Smooth muscle cell (in vitro differentiated cells): ENCODE results near the gene YJU2. TPM values are rescaled to one million over a fixed set of nuclear protein-coding genes. Genes with fewer than 3 reads are reported as not detected.
"Not testable (repeated sequence)": the region's sequence is repeated elsewhere in the genome, so short reads cannot be mapped to it uniquely, and the experiment has no call there.

Experiments
- DNase-seq: peaks from one replicate; lab custom pipeline; 2025; ENCODE audit not compliant: unreplicated experiment; lab: John Stamatoyannopoulos, UW
- H2AFZ ChIP-seq: fragments of 200-600 bp; sonication (generic); 2 replicates; pipeline ENCODE4 v1.6.0; 2016; ENCODE audit warnings: antibody characterized with exemption, low read depth, mild to moderate bottlenecking
- H3F3A ChIP-seq: fragments of 200-600 bp; sonication (generic); 2 replicates; pipeline ENCODE4 v1.6.0; 2017; ENCODE audit warnings: antibody characterized with exemption, low read depth
- H3K27ac ChIP-seq: fragments of 200-600 bp; sonication (generic); 2 replicates; pipeline ENCODE4 v1.5.1; 2016; ENCODE audit warnings: low read depth, mild to moderate bottlenecking
- H3K27me3 ChIP-seq: fragments of 200-600 bp; sonication (generic); 2 replicates; pipeline ENCODE4 v1.6.1; 2016; ENCODE audit warnings: low read depth, mild to moderate bottlenecking
- H3K36me3 ChIP-seq: fragments of 200-600 bp; sonication (generic); 2 replicates; pipeline ENCODE4 v1.5.1; 2016; ENCODE audit warnings: low read depth
- H3K4me1 ChIP-seq: fragments of 200-600 bp; sonication (generic); 2 replicates; pipeline ENCODE4 v1.5.1; 2016; ENCODE audit warnings: low read depth
- H3K4me2 ChIP-seq: fragments of 200-600 bp; sonication (generic); 2 replicates; pipeline ENCODE4 v1.6.0; 2016; ENCODE audit warnings: mild to moderate bottlenecking
- H3K4me3 ChIP-seq: fragments of 200-600 bp; sonication (generic); 2 replicates; pipeline ENCODE4 v1.5.1; 2016; ENCODE audit warnings: mild to moderate bottlenecking
- H3K79me2 ChIP-seq: fragments of 200-600 bp; sonication (generic); 2 replicates; pipeline ENCODE4 v1.6.0; 2016; ENCODE audit warnings: low read depth, mild to moderate bottlenecking
- H3K9ac ChIP-seq: fragments of 200-600 bp; sonication (generic); 2 replicates; pipeline ENCODE4 v1.6.0; 2016; ENCODE audit warnings: low read depth
- H3K9me3 ChIP-seq: fragments of 200-600 bp; sonication (generic); replicated peaks from 2 replicates; pipeline ENCODE4 v1.5.1; 2016; ENCODE audit warnings: low read depth
- H4K20me1 ChIP-seq: fragments of 200-600 bp; sonication (generic); 2 replicates; pipeline ENCODE4 v1.6.0; 2016; ENCODE audit warnings: low read depth
- WGBS: methylation state at CpG from one replicate; pipeline ENCODE4 v1.1.7; 2016; ENCODE audit warnings: low lambda C conversion rate; 5-methylcytosine and 5-hydroxymethylcytosine counted together
- polyA plus RNA-seq: library from polyadenylated mRNA; unstranded; fragments of >200 nt; fragmentation: Nextera tagmentation; extraction: Ambion mirVana; gene quantifications from 2 replicates; pipeline ENCODE4 v1.2.1, GENCODE V29; 2016
- total RNA-seq: library from RNA; depleted of rRNA; stranded (reverse); fragments of >200 nt; gene quantifications from 2 replicates; pipeline ENCODE4 v1.2.3, GENCODE V29; 2014
- TF ChIP-seq, protein P1 (sequence below): fragments of 200-600 bp; sonication (generic); IDR thresholded peaks from 2 replicates; pipeline ENCODE4 v1.5.1; 2017; ENCODE audit warnings: borderline replicate concordance, mild to moderate bottlenecking, antibody characterized with exemption; ENCODE audit not compliant: insufficient read depth, poor library complexity, severe bottlenecking

YJU2 gene
- total and polyA plus RNA-seq, 2 experiments from 2014 or later: 8.7 to 12.0 TPM

GRCh38 chr19:4267901-4268815, 21.3 kb downstream of the YJU2 start:
- Histone ChIP-seq H2AFZ (no peak overlapping the region), H4K20me1 (no peaks in the 10 kb centered on the region), H3K27ac (no peak overlapping the region), H3K36me3 (no peaks in the 10 kb centered on the region), H3K27me3 (no peaks in the 10 kb centered on the region), H3F3A (no peaks in the 10 kb centered on the region), H3K4me3 (no peak overlapping the region), H3K9ac (no peak overlapping the region), H3K79me2 (no peaks in the 10 kb centered on the region), H3K4me2 (no peak overlapping the region), H3K4me1 (no peaks in the 10 kb centered on the region), H3K9me3 (no peaks in the 10 kb centered on the region)
- DNase-seq: no peak
- 90% methylated on average over 30 of the region's 30 CpGs for WGBS
- TF ChIP-seq, protein P1, sequence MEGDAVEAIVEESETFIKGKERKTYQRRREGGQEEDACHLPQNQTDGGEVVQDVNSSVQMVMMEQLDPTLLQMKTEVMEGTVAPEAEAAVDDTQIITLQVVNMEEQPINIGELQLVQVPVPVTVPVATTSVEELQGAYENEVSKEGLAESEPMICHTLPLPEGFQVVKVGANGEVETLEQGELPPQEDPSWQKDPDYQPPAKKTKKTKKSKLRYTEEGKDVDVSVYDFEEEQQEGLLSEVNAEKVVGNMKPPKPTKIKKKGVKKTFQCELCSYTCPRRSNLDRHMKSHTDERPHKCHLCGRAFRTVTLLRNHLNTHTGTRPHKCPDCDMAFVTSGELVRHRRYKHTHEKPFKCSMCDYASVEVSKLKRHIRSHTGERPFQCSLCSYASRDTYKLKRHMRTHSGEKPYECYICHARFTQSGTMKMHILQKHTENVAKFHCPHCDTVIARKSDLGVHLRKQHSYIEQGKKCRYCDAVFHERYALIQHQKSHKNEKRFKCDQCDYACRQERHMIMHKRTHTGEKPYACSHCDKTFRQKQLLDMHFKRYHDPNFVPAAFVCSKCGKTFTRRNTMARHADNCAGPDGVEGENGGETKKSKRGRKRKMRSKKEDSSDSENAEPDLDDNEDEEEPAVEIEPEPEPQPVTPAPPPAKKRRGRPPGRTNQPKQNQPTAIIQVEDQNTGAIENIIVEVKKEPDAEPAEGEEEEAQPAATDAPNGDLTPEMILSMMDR: no peak

DNA sequence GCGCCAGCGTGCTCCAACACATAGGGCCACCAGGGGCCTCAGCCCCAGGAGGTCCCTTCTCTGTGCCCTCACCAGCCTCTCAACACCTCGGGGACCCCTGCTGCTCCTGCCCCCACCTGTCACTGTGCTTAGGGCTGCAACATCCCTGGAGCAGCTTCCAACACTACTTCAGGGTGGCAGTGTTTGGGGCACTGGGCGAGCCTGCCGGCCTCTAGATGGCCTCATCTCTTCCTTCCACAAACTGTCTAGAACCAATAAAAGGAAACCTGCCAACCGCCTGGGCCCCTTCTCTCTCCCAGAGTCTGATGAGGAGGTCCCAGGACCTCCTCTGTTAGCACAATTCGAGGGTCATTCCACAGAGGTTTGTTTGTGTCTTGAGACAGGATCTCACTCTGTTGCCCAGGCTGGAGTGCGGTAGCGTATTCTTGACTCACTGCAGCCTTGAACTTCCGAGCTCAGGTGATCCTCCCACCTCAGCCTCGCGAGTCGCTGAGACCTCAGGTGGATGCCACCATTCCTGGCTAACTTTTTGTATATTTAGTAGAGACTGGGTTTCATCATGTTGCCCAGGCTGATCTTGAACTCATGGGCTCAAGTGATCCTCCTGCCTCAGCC, 22.0 kb downstream of the YJU2 start:
- Histone ChIP-seq H3K9me3 (no peaks in the 10 kb centered on the region), H3K27me3 (no peaks in the 10 kb centered on the region), H3K4me3 (no peak overlapping the region), H3K4me1 (no peaks in the 10 kb centered on the region), H3F3A (no peaks in the 10 kb centered on the region), H2AFZ (no peak overlapping the region), H3K4me2 (no peak overlapping the region), H3K9ac (no peak overlapping the region), H3K79me2 (no peaks in the 10 kb centered on the region), H3K36me3 (no peaks in the 10 kb centered on the region), H3K27ac (no peak overlapping the region), H4K20me1 (no peaks in the 10 kb centered on the region)
- no peak for DNase-seq
- 96% methylated on average over 13 of the region's 13 CpGs for WGBS
- TF ChIP-seq, protein P1: no peak

DNA sequence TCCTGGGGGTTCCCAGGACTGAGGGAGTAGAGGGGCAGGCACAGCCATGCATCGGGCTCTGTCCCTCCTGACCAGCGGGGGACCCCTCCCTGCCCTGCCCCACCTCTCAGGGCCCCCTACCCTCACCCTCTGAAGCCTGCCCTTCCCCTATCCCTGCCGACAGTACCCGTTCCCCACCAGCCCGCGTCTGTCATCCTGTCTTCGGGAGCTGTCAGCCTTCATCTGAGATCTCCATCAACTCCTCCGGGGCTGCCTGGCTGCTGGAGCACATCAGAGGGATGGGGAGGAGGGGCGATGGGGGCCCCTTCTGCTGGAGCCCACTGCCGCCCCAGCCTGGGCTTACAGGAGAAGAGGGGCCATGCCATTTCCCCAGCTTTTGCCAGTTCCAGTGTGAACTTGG, 26.0 kb downstream of the YJU2 start:
- no peak for DNase-seq
- H3K9ac ChIP-seq: no peak overlapping the region
- no peak overlapping the region for H3K4me3 ChIP-seq
- no peaks in the 10 kb centered on the region for H3K9me3 ChIP-seq
- no peak overlapping the region for H2AFZ ChIP-seq
- no peaks in the 10 kb centered on the region for H3K79me2 ChIP-seq
- H3F3A ChIP-seq: no peaks in the 10 kb centered on the region
- H3K27me3 ChIP-seq: no peaks in the 10 kb centered on the region
- H3K27ac ChIP-seq: no peak overlapping the region
- no peaks in the 10 kb centered on the region for H4K20me1 ChIP-seq
- H3K36me3 ChIP-seq: no peaks in the 10 kb centered on the region
- H3K4me2 ChIP-seq: no peak overlapping the region
- WGBS: 74% methylated on average over 9 of the region's 10 CpGs
- TF ChIP-seq, protein P1: no peak
- H3K4me1 ChIP-seq: peaks cover under 1% of the 10 kb centered on the region

- not testable (repeated sequence) for H3K4me1 ChIP-seq, H4K20me1 ChIP-seq, H3K79me2 ChIP-seq, DNase-seq, H3K9ac ChIP-seq, H3K4me3 ChIP-seq, H3K27me3 ChIP-seq, H3K36me3 ChIP-seq, H3K9me3 ChIP-seq, H3K27ac ChIP-seq, H3K4me2 ChIP-seq, H2AFZ ChIP-seq, H3F3A ChIP-seq
- WGBS: 98% methylated on average over 6 of the region's 6 CpGs
Measured at GRCh38 chr19:4274321-4274686, 27.4 kb downstream of the YJU2 start.
